SK-N-SH (cell line): ENCODE measurements around the gene GGCX. TPM values are rescaled to one million over a fixed set of nuclear protein-coding genes. Genes with fewer than 3 reads are reported as not detected.

Experiments used
- CTCF ChIA-PET: fragments of 300-600, 350-600 bp; formaldehyde crosslinking; extraction: SDS; loops from one replicate; lab custom pipeline; 2021; lab: Yijun Ruan, JAX
- POLR2A ChIA-PET: fragments of 350-600 bp; sonication (Branson Sonifier 250); formaldehyde crosslinking; extraction: SDS; loops from one replicate; lab custom pipeline; 2020; ENCODE audit warnings: antibody characterized with exemption, inconsistent platforms; lab: Yijun Ruan, JAX
- DNase-seq: peaks from one replicate; pipeline ENCODE4 v3.0.0; 2012
- H2AFZ ChIP-seq: fragments of 200-600 bp; sonication (generic); 2 replicates; pipeline ENCODE4 v1.8.1; 2016; ENCODE audit warnings: antibody characterized with exemption, mild to moderate bottlenecking, low read depth
- H3F3A ChIP-seq: fragments of 200-600 bp; sonication (generic); replicated peaks from 2 replicates; pipeline ENCODE3; 2016; ENCODE audit warnings: antibody characterized with exemption, mild to moderate bottlenecking; ENCODE audit not compliant: insufficient read depth
- H3K27ac ChIP-seq, 2 experiments: fragments of 200-500 bp in 1 of 2; fragments of 200-600 bp in 1 of 2; sonication (Bioruptor generic) in 1 of 2; sonication (generic), shearing (Covaris generic) in 1 of 2; 2 replicates each; pipeline versions ENCODE4 v1.5.1 to v1.6.1; 2014 to 2016; ENCODE audit warnings: low read depth in 2 of 2, inconsistent platforms in 1 of 2, low read length in 1 of 2, mild to moderate bottlenecking in 1 of 2, mixed read lengths in 1 of 2
- H3K27me3 ChIP-seq: fragments of 200-600 bp; sonication (generic), shearing (Covaris generic); 2 replicates; pipeline ENCODE4 v1.6.1; 2016; ENCODE audit warnings: mixed run types; ENCODE audit not compliant: insufficient read depth
- H3K36me3 ChIP-seq, 2 experiments: fragments of 200-500 bp in 1 of 2; fragments of 200-600 bp in 1 of 2; sonication (Bioruptor generic) in 1 of 2; sonication (generic) in 1 of 2; replicated peaks in 1 of 2; 2 replicates each; pipeline versions ENCODE3 to v1.5.1; 2014 to 2016; ENCODE audit warnings: low read length in 1 of 2, mild to moderate bottlenecking in 1 of 2; ENCODE audit not compliant: insufficient read depth in 2 of 2, control insufficient read depth in 1 of 2
- H3K4me1 ChIP-seq, 2 experiments: fragments of 200-500 bp in 1 of 2; fragments of 200-600 bp in 1 of 2; sonication (Bioruptor generic) in 1 of 2; sonication (generic), shearing (Covaris generic) in 1 of 2; 2 replicates each; pipeline versions ENCODE4 v1.5.1 to v1.6.1; 2014 to 2016; ENCODE audit warnings: low read depth in 1 of 2, low read length in 1 of 2, mixed run types in 1 of 2; ENCODE audit not compliant: insufficient read depth in 2 of 2, control insufficient read depth in 1 of 2
- H3K4me2 ChIP-seq: fragments of 200-600 bp; sonication (generic), shearing (Covaris generic); 2 replicates; pipeline ENCODE4 v1.6.1; 2017; ENCODE audit warnings: mixed run types
- H3K4me3 ChIP-seq, 2 experiments: fragments of 200-500 bp in 1 of 2; fragments of 200-600 bp in 1 of 2; sonication (Bioruptor generic) in 1 of 2; sonication (generic), shearing (Covaris generic) in 1 of 2; 2 replicates each; pipeline versions ENCODE4 v1.5.1 to v1.8.1; 2014 to 2016; ENCODE audit warnings: low read depth in 2 of 2, inconsistent platforms in 1 of 2, low read length in 1 of 2, mild to moderate bottlenecking in 1 of 2, mixed read lengths in 1 of 2, moderate library complexity in 1 of 2
- H3K79me2 ChIP-seq: fragments of 200-600 bp; sonication (generic); 2 replicates; pipeline ENCODE4 v1.8.1; 2017; ENCODE audit warnings: mild to moderate bottlenecking; ENCODE audit not compliant: insufficient read depth
- H3K9ac ChIP-seq: fragments of 200-600 bp; sonication (generic); 2 replicates; pipeline ENCODE4 v1.6.1; 2017; ENCODE audit warnings: mixed run types
- H3K9me2 ChIP-seq: fragments of 200-600 bp; sonication (generic); 2 replicates; pipeline ENCODE4 v1.6.1; 2017; ENCODE audit warnings: mixed run types
- H3K9me3 ChIP-seq: fragments of 200-600 bp; sonication (generic); 2 replicates; pipeline ENCODE4 v1.6.1; 2017; ENCODE audit warnings: mixed run types, mild to moderate bottlenecking, moderate library complexity
- H4K20me1 ChIP-seq: fragments of 200-600 bp; sonication (generic); 2 replicates; pipeline ENCODE4 v1.6.1; 2017; ENCODE audit warnings: mild to moderate bottlenecking, mixed run types; ENCODE audit not compliant: insufficient read depth
- EP300 ChIP-seq, 2 experiments: IDR thresholded peaks; 2 replicates each; pipeline versions ENCODE4 v1.4.0 to v1.6.1; 2012; ENCODE audit warnings: borderline replicate concordance in 1 of 2, low read depth in 1 of 2, low read length in 1 of 2
- EZH2phosphoT487 ChIP-seq: fragments of 200-600 bp; sonication (generic); IDR thresholded peaks from 2 replicates; pipeline ENCODE4 v1.6.1; 2017; ENCODE audit warnings: low read depth, mixed run types, mild to moderate bottlenecking, antibody characterized with exemption, moderate library complexity, borderline replicate concordance
- FOXJ3 ChIP-seq: sonication (generic); formaldehyde crosslinking; IDR thresholded peaks from 2 replicates; pipeline ENCODE4 v1.5.1; 2020; ENCODE audit warnings: mild to moderate bottlenecking, missing genetic modification reagents
- FOXM1 ChIP-seq: IDR thresholded peaks from 2 replicates; pipeline ENCODE4 v1.4.0; 2012; ENCODE audit warnings: low read depth, mild to moderate bottlenecking
- GABPA ChIP-seq: IDR thresholded peaks from 2 replicates; pipeline ENCODE4 v1.4.0; 2012; ENCODE audit warnings: low read depth, mild to moderate bottlenecking
- JUND ChIP-seq: IDR thresholded peaks from 2 replicates; pipeline ENCODE4 v1.4.0; 2012
- MEF2A ChIP-seq: IDR thresholded peaks from 2 replicates; pipeline ENCODE4 v1.4.0; 2012; ENCODE audit warnings: low read depth, borderline replicate concordance
- NRF1 ChIP-seq: IDR thresholded peaks from 2 replicates; pipeline ENCODE4 v1.6.1; 2012; ENCODE audit warnings: low read depth, mild to moderate bottlenecking, low read length
- POLR2AphosphoS5 ChIP-seq: IDR thresholded peaks from 2 replicates; pipeline ENCODE4 v1.6.1; 2012; ENCODE audit warnings: low read depth, low read length
- RAD21 ChIP-seq: IDR thresholded peaks from 2 replicates; pipeline ENCODE4 v1.6.1; 2012; ENCODE audit warnings: mild to moderate bottlenecking, low read length
- RCOR1 ChIP-seq: fragments of 150-350 bp; IDR thresholded peaks from 2 replicates; pipeline ENCODE4 v1.6.1; 2017; ENCODE audit warnings: antibody characterized with exemption, low read length
- RFX5 ChIP-seq: IDR thresholded peaks from 2 replicates; pipeline ENCODE4 v1.6.1; 2012; ENCODE audit warnings: mild to moderate bottlenecking, improper control_type of control experiment, low read length
- RXRA ChIP-seq: IDR thresholded peaks from 2 replicates; pipeline ENCODE4 v1.4.0; 2012; ENCODE audit warnings: low read depth, mild to moderate bottlenecking, borderline replicate concordance
- SIN3A ChIP-seq: IDR thresholded peaks from 2 replicates; pipeline ENCODE4 v1.6.1; 2012; ENCODE audit warnings: low read depth, mild to moderate bottlenecking, low read length, moderate library complexity, borderline replicate concordance
- SMC3 ChIP-seq: IDR thresholded peaks from 2 replicates; pipeline ENCODE4 v1.6.1; 2012; ENCODE audit warnings: low read depth, low read length, improper control_type of control experiment
- TEAD4 ChIP-seq: IDR thresholded peaks from 2 replicates; pipeline ENCODE4 v1.4.0; 2012; ENCODE audit warnings: mild to moderate bottlenecking, borderline replicate concordance; ENCODE audit not compliant: insufficient read depth
- WGBS: methylation state at CpG from one replicate; pipeline ENCODE4 v1.1.6; 2017; ENCODE audit warnings: low lambda C conversion rate; 5-methylcytosine and 5-hydroxymethylcytosine counted together
- polyA plus RNA-seq, 3 experiments: library from polyadenylated mRNA; depleted of rRNA; stranded (reverse); fragments of >200 nt; gene quantifications; 2 replicates each; pipeline ENCODE4 v1.2.3, GENCODE V29; 2012
- TF ChIP-seq, protein P1 (sequence below): IDR thresholded peaks from 2 replicates; pipeline ENCODE4; 2012
- TF ChIP-seq, protein P2 (sequence below): fragments of 200-600 bp; sonication (generic); IDR thresholded peaks from 2 replicates; pipeline ENCODE4 v1.6.1; 2017; ENCODE audit warnings: antibody characterized with exemption, mild to moderate bottlenecking, moderate library complexity
- TF ChIP-seq, protein P3 (sequence below): IDR thresholded peaks from 2 replicates; pipeline ENCODE4 v1.4.0; 2012; ENCODE audit warnings: low read depth, borderline replicate concordance

GGCX gene
- polyA plus RNA-seq, 1 of the 3 experiments (the other 2 are of a cell fraction): 34.5 TPM

GRCh38 chr2:85553184-85553583 is 8.1 kb downstream of the GGCX start:
- TF ChIP-seq RFX5 (no peak), NRF1 (no peak)

DNA sequence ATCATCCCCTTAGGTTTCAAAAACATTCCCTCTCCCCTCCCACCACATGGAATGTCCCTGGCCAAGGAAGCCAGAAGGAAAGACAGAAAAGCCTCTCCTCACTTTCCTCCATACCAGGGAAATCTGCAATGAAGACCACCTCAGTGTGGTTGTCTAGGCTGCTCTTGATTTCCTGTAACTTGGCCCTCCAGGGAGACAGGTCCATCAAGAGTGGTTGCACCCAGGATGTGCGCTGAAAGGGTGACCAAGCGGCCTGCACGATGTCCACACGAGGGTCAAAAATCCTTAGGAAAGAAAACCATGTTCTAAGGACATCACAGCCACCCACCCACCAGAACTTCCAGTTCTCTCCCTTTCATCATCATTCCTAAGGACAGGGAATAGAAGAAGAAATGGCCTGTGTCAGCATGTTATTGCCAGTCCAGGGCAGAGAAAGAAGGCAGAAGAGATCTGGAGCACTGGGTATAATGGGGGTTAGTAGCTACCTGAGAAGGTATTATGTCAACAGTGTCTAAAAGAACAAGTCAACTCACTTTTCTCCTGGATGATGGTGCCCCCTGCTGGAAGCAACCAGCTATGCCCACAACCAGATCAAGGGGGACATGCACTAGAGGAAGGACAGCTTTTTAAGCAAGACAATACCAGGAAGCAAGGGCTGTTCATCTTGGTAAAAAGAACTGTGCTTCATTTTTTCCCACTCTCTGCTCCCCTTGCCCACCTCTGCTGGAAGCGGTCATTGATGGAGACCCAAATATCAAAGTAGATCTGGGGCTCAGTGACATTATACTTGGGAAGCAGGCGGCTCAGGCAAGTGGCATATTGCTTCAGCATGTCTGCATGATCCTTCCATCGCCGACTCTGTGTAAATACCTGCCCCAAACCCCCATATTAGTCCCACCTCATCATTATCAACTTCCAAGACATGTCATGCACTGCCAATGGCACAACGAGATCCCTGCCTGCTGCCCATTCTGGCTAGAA is 9.3 kb downstream of the GGCX start:
- ChIA-PET CTCF (interaction anchor here (0.5 to 16.6 kb wide), 43 partner anchors 8 to 253 kb away, joined by 3 to 364 read pairs (median 4); partner anchors contain the start of genes CAPG, MAT2A, SH2D6 and TMEM150A), POLR2A (interaction anchor here (0.7 to 8.2 kb wide), 9 partner anchors 9 to 252 kb away, joined by 3 to 87 read pairs (median 4); partner anchors contain the start of genes ELMOD3, GGCX, MAT2A and RETSAT)
- H3K79me2 ChIP-seq: peaks cover 4% of the 10 kb centered on the region; the same call in 1 of the 2 replicates
- peaks cover 0 to 13% of the 10 kb centered on the region in 2 experiments; a peak in 2 of 4 replicates for H3K4me1 ChIP-seq
- no peak overlapping the region for H3K27ac ChIP-seq
- 0 out of 2 replicates have a peak, but pooled peaks have one; percentile 37 for TF ChIP-seq SIN3A
- TF ChIP-seq GABPA: no peak
- TF ChIP-seq RAD21: peak; percentile 97
- TF ChIP-seq, protein P1, sequence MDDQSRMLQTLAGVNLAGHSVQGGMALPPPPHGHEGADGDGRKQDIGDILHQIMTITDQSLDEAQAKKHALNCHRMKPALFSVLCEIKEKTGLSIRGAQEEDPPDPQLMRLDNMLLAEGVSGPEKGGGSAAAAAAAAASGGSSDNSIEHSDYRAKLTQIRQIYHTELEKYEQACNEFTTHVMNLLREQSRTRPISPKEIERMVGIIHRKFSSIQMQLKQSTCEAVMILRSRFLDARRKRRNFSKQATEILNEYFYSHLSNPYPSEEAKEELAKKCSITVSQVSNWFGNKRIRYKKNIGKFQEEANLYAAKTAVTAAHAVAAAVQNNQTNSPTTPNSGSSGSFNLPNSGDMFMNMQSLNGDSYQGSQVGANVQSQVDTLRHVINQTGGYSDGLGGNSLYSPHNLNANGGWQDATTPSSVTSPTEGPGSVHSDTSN: no peak
- TF ChIP-seq JUND: no peak
- TF ChIP-seq, protein P2, sequence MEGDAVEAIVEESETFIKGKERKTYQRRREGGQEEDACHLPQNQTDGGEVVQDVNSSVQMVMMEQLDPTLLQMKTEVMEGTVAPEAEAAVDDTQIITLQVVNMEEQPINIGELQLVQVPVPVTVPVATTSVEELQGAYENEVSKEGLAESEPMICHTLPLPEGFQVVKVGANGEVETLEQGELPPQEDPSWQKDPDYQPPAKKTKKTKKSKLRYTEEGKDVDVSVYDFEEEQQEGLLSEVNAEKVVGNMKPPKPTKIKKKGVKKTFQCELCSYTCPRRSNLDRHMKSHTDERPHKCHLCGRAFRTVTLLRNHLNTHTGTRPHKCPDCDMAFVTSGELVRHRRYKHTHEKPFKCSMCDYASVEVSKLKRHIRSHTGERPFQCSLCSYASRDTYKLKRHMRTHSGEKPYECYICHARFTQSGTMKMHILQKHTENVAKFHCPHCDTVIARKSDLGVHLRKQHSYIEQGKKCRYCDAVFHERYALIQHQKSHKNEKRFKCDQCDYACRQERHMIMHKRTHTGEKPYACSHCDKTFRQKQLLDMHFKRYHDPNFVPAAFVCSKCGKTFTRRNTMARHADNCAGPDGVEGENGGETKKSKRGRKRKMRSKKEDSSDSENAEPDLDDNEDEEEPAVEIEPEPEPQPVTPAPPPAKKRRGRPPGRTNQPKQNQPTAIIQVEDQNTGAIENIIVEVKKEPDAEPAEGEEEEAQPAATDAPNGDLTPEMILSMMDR: peak; percentile 94
- TF ChIP-seq, protein P3, sequence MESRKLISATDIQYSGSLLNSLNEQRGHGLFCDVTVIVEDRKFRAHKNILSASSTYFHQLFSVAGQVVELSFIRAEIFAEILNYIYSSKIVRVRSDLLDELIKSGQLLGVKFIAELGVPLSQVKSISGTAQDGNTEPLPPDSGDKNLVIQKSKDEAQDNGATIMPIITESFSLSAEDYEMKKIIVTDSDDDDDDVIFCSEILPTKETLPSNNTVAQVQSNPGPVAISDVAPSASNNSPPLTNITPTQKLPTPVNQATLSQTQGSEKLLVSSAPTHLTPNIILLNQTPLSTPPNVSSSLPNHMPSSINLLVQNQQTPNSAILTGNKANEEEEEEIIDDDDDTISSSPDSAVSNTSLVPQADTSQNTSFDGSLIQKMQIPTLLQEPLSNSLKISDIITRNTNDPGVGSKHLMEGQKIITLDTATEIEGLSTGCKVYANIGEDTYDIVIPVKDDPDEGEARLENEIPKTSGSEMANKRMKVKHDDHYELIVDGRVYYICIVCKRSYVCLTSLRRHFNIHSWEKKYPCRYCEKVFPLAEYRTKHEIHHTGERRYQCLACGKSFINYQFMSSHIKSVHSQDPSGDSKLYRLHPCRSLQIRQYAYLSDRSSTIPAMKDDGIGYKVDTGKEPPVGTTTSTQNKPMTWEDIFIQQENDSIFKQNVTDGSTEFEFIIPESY: no peak
- TF ChIP-seq RXRA: no peak
- TF ChIP-seq FOXJ3 (CRISPR knock-in tag): no peak
- TF ChIP-seq POLR2AphosphoS5: no peak
- TF ChIP-seq TEAD4: no peak
- TF ChIP-seq RCOR1: 0 out of 2 replicates have a peak, but pooled peaks have one; percentile 8
- no peak for TF ChIP-seq FOXM1
- TF ChIP-seq MEF2A: no peak
- no peak for TF ChIP-seq EZH2phosphoT487
- TF ChIP-seq SMC3: peak; percentile 99
- no peak for TF ChIP-seq EP300 (IDR thresholded peaks at IDR 0.05; ENCODE audit: borderline replicate concordance in 1 of 2, low read depth in 1 of 2, low read length in 1 of 2)
- H3F3A ChIP-seq: peaks cover 36% of the 10 kb centered on the region
- no peak overlapping the region for H3K4me2 ChIP-seq
- no peaks in the 10 kb centered on the region for H3K27me3 ChIP-seq
- no peaks in the 10 kb centered on the region for H4K20me1 ChIP-seq
- H3K4me3 ChIP-seq: no peak overlapping the region
- H3K9me3 ChIP-seq: no peaks in the 10 kb centered on the region
- no peak overlapping the region for H3K9ac ChIP-seq
- WGBS: 59% methylated on average over 9 of the region's 9 CpGs
- peak; percentile 73 for DNase-seq
- peaks cover 25 to 42% of the 10 kb centered on the region in 2 experiments for H3K36me3 ChIP-seq
- no peaks in the 10 kb centered on the region for H3K9me2 ChIP-seq
- no peak overlapping the region for H2AFZ ChIP-seq

More at GRCh38 chr2:85553184-85553583, 8.1 kb downstream of the GGCX start:
- WGBS: 82% methylated on average over 6 of the region's 6 CpGs
- CTCF ChIA-PET: interaction anchor here (1.5 to 16.6 kb wide), 5 partner anchors 14 to 253 kb away, joined by 6 to 364 read pairs (median 43); partner anchors contain the start of genes MAT2A and SH2D6
- POLR2A ChIA-PET: interaction anchor here (6.3 kb wide), 1 partner anchor 13 kb away, joined by 75 read pairs; the partner anchor contains the start of gene MAT2A
- H3K9me2 ChIP-seq: no peaks in the 10 kb centered on the region
- peaks cover 24% of the 10 kb centered on the region for H3F3A ChIP-seq
- peaks cover 29 to 45% of the 10 kb centered on the region in 2 experiments for H3K36me3 ChIP-seq
- no peak overlapping the region for H3K4me2 ChIP-seq
- no peaks in the 10 kb centered on the region for H3K9me3 ChIP-seq
- no peak overlapping the region for H3K4me3 ChIP-seq
- H2AFZ ChIP-seq: no peak overlapping the region
- no peak for DNase-seq
- H3K79me2 ChIP-seq: peaks cover 16% of the 10 kb centered on the region
- H3K27me3 ChIP-seq: no peaks in the 10 kb centered on the region
- no peaks in the 10 kb centered on the region for H4K20me1 ChIP-seq
- no peak overlapping the region for H3K27ac ChIP-seq
- H3K4me1 ChIP-seq: peaks cover 0 to 13% of the 10 kb centered on the region in 2 experiments; a peak in 2 of 4 replicates
- no peak overlapping the region for H3K9ac ChIP-seq
